ENCODE measurements around the gene PPFIA1.

DNA sequence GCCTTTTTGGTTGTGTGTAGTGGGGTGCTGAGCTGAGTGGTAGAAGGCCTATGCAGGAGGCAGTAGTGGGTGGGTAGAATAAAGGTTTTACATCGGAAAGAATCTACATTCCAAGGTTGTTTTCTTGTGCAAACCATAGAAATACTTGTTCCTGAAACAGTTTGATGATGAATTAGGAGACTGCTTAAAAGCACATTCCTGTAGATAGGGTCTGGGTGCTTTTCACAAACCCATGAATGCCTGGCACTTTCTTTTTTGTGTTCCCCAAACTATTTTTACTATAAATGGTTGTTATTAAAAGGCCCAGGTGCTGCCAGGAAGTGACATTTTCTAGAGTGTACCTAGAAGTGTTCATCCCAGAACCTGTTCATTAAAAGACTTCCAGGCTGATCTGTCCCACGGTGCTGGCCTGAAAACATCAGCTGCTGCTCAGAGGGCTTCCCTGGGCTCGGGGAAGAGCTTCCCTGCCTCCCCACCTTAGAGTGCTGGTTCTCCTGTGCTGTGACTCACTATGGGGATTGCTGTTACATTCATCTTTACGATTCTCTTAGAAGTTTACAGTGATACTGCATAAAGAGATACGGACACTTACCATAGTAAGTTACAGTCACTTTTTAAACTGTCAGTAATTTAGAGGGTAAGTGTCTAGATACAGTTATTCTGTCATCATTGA lies 27.9 kb downstream of the PPFIA1 start:
- TF ChIP-seq, protein P1, sequence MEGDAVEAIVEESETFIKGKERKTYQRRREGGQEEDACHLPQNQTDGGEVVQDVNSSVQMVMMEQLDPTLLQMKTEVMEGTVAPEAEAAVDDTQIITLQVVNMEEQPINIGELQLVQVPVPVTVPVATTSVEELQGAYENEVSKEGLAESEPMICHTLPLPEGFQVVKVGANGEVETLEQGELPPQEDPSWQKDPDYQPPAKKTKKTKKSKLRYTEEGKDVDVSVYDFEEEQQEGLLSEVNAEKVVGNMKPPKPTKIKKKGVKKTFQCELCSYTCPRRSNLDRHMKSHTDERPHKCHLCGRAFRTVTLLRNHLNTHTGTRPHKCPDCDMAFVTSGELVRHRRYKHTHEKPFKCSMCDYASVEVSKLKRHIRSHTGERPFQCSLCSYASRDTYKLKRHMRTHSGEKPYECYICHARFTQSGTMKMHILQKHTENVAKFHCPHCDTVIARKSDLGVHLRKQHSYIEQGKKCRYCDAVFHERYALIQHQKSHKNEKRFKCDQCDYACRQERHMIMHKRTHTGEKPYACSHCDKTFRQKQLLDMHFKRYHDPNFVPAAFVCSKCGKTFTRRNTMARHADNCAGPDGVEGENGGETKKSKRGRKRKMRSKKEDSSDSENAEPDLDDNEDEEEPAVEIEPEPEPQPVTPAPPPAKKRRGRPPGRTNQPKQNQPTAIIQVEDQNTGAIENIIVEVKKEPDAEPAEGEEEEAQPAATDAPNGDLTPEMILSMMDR (IDR thresholded peaks at IDR 0.05; ENCODE audit: insufficient read depth, low read length, poor library complexity, severe bottlenecking), result no peak
- TF ChIP-seq EZH2phosphoT487 (conservative IDR thresholded peaks at IDR 0.05; ENCODE audit: low read length), result no peak
